Measurements from ENCODE around the gene TNIK. TPM values are rescaled to one million over a fixed set of nuclear protein-coding genes. Genes with fewer than 3 reads are reported as not detected.

Gene TNIK
- total and polyA plus RNA-seq, 2 of the 4 experiments (the other 2 are of a cell fraction): 3.4 to 6.3 TPM

GRCh38 chr3:171206283-171206682 lies 253.9 kb downstream of the TNIK start:
- Histone ChIP-seq H4K20me1 (ENCODE audit: insufficient read depth, low read length) (no peaks in the 10 kb centered on the region), H3K4me2 (ENCODE audit: low read depth, low read length) (no peak overlapping the region), H3K23ac (ENCODE audit: low read depth, low read length) (no peak overlapping the region), H2BK5ac (ENCODE audit: low read depth, low read length, poor library complexity, severe bottlenecking) (no peak overlapping the region), H2BK15ac (ENCODE audit: low read depth, low read length) (no peak overlapping the region), H3K9me1 (ENCODE audit: insufficient read depth, low read length) (no peaks in the 10 kb centered on the region), H3K9ac (ENCODE audit: low read depth, low read length) (no peak overlapping the region), H2AK5ac (ENCODE audit: low read depth, low read length) (no peak overlapping the region), H2AFZ (replicated peaks; ENCODE audit: low read length, poor library complexity) (no peak overlapping the region), H3K56ac (ENCODE audit: extremely low read depth, insufficient read depth, low read length) (no peak overlapping the region), H3K9me3 (ENCODE audit: control insufficient read depth, insufficient read depth, low read length) (no peaks in the 10 kb centered on the region), H3K18ac (ENCODE audit: low read depth, low read length) (no peak overlapping the region), H3K4me3 (ENCODE audit: insufficient read depth, low read depth, low read length) (no peak overlapping the region), H3K36me3 (ENCODE audit: control insufficient read depth, insufficient read depth, low read length) (no peaks in the 10 kb centered on the region), H4K91ac (ENCODE audit: insufficient read depth, low read depth, low read length) (no peak overlapping the region), H3K27me3 (ENCODE audit: control insufficient read depth, insufficient read depth, low read length) (no peaks in the 10 kb centered on the region), H2AK9ac (replicated peaks; ENCODE audit: low read depth, low read length, poor library complexity) (no peak overlapping the region), H3K79me1 (ENCODE audit: low read depth in 1 of 2, low read length in 2 of 2) (no peaks in the 10 kb centered on the region), H3K14ac (replicated peaks; ENCODE audit: low read depth, low read length) (no peak overlapping the region), H4K5ac (ENCODE audit: low read depth, low read length) (no peak overlapping the region), H4K8ac (ENCODE audit: low read depth in 2 of 2, low read length in 2 of 2) (no peak overlapping the region), H3K4ac (ENCODE audit: low read depth, low read length) (no peak overlapping the region), H3K4me1 (ENCODE audit: control insufficient read depth, insufficient read depth, low read length) (no peaks in the 10 kb centered on the region), H2BK20ac (ENCODE audit: low read depth, low read length) (no peak overlapping the region), H2BK120ac (ENCODE audit: low read depth, low read length) (no peak overlapping the region), H3K27ac (ENCODE audit: insufficient read depth, low read length) (no peak overlapping the region)
- ChIA-PET POLR2A (ENCODE audit: unreplicated experiment) (no interaction called here), CTCF (interaction anchor here (0.5 kb wide), 1 partner anchor 173 kb away, joined by 3 read pairs; no protein-coding TSS in a partner anchor)
- no CpG with 5 or more reads among the region's 1 CpG for WGBS, 2 experiments (ENCODE audit: extremely low coverage in 2 of 2, insufficient read length in 1 of 2)
- DNase-seq (no peak), ATAC-seq (ENCODE audit: low read depth) (no peak)
- dilution Hi-C loops (cut with HindIII; ENCODE audit: low sequenced_read_pairs, unreplicated experiment) (no loop called here), in situ Hi-C loops (cut with MboI; ENCODE audit: low sequenced_read_pairs) (no loop called here), intact Hi-C loops (cut with micrococcal nuclease) (no loop called here)
- TF ChIP-seq MAFK (IDR thresholded peaks at IDR 0.05; ENCODE audit: low read depth, low read length) (no peak), MXI1 (IDR thresholded peaks at IDR 0.05; ENCODE audit: borderline replicate concordance, low read depth, low read length) (no peak), CEBPB (IDR thresholded peaks at IDR 0.05; ENCODE audit: low read depth, low read length) (no peak), CHD1 (IDR thresholded peaks at IDR 0.05; ENCODE audit: low read depth, low read length) (no peak), RAD21 (IDR thresholded peaks at IDR 0.05; ENCODE audit: low read length) (no peak), BHLHE40 (IDR thresholded peaks at IDR 0.05; ENCODE audit: low read depth, low read length) (no peak), FOS (IDR thresholded peaks at IDR 0.05; ENCODE audit: low read depth, low read length) (no peak), MAZ (IDR thresholded peaks at IDR 0.05; ENCODE audit: borderline replicate concordance, low read depth, low read length) (no peak), SMC3 (IDR thresholded peaks at IDR 0.05; ENCODE audit: low read depth, low read length) (no peak), POLR2A (IDR thresholded peaks at IDR 0.05; ENCODE audit: low read depth, low read length) (no peak), USF2 (IDR thresholded peaks at IDR 0.05; ENCODE audit: low read depth, low read length) (no peak), RCOR1 (IDR thresholded peaks at IDR 0.05; ENCODE audit: insufficient replicate concordance, low read length) (no peak), RFX5 (IDR thresholded peaks at IDR 0.05; ENCODE audit: low read depth, low read length) (no peak), NFE2L2 (IDR thresholded peaks at IDR 0.05; ENCODE audit: low read depth, low read length) (no peak), ELK1 (IDR thresholded peaks at IDR 0.05; ENCODE audit: borderline replicate concordance, low read depth, low read length) (no peak)
- TF ChIP-seq, protein P1, sequence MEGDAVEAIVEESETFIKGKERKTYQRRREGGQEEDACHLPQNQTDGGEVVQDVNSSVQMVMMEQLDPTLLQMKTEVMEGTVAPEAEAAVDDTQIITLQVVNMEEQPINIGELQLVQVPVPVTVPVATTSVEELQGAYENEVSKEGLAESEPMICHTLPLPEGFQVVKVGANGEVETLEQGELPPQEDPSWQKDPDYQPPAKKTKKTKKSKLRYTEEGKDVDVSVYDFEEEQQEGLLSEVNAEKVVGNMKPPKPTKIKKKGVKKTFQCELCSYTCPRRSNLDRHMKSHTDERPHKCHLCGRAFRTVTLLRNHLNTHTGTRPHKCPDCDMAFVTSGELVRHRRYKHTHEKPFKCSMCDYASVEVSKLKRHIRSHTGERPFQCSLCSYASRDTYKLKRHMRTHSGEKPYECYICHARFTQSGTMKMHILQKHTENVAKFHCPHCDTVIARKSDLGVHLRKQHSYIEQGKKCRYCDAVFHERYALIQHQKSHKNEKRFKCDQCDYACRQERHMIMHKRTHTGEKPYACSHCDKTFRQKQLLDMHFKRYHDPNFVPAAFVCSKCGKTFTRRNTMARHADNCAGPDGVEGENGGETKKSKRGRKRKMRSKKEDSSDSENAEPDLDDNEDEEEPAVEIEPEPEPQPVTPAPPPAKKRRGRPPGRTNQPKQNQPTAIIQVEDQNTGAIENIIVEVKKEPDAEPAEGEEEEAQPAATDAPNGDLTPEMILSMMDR (conservative IDR thresholded peaks at IDR 0.05; ENCODE audit: low read depth, low read length): no peak
- no TSS peak for BruUV-seq (replicated peaks)

Measured in IMR-90 (cell line).